ENCODE results near the gene RBM20.
A peak's percentile ranks its signal among the peaks of the same experiment; 100 is the strongest.
"Not testable (repeated sequence)": the region's sequence is repeated elsewhere in the genome, so short reads cannot be mapped to it uniquely, and the experiment has no call there.

Gene RBM20

DNA sequence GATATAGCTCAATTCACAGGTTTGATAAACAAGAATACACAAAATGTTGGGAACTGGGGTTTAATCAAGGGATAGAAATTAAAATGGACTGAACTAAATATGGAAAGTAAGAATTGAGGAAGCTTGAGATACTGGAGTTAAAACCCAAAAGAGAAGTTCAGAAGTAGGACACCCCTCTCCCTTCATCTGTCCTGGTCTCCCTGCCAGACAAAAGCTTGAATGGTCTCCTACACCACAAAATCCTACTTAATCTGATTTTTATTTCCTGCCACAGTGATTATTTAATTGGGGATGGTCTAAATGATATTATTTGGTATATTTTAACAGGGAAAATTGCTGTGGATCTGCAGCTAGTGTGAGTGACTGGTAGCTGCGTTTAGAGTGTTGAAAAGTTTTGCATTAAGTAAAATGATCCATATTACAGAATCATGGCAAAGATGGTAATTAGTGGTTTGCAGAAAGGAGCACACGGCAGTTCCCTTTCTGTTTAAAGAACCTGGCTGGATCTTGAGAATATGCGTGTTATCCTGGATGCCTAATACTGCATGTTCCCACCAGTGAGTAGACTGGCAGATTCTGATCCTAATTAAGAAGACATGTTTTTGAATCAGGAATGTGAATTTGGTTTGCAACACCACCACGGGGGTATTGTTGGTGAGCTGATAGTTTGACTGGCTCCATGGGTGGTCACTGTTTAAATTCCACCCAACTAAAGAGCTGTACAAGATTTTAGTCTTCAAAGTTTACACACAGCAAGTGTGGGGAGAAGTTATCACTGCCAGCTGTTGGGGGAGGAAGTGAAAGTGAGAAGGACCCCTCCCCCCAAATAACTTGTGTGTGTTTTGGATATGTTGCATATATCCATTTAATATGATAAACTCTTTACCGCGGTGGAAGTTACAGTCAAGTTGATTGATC, 5.5 kb downstream of the RBM20 start:
- DNase-seq = no peak

DNA sequence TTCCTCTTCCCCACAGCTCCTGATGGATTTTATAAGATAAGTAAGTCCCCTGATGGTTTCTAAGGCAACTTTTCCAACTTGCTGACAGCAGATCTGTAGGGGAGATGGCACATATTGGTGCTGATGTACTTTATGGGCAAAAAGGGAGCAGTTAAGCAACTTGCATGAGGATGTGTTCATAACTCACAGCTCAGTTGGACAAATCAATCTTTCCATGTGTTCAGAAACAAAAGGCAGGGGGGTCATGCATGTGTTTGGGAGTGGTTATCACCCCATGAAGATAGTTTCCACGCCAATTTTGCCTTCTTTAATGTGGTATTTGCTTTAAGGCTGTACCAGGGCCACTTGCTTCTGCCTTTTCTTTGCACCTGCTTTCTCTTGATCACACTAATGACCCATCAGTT, 6.1 kb downstream of the RBM20 start:
- DNase-seq = no peak

DNA sequence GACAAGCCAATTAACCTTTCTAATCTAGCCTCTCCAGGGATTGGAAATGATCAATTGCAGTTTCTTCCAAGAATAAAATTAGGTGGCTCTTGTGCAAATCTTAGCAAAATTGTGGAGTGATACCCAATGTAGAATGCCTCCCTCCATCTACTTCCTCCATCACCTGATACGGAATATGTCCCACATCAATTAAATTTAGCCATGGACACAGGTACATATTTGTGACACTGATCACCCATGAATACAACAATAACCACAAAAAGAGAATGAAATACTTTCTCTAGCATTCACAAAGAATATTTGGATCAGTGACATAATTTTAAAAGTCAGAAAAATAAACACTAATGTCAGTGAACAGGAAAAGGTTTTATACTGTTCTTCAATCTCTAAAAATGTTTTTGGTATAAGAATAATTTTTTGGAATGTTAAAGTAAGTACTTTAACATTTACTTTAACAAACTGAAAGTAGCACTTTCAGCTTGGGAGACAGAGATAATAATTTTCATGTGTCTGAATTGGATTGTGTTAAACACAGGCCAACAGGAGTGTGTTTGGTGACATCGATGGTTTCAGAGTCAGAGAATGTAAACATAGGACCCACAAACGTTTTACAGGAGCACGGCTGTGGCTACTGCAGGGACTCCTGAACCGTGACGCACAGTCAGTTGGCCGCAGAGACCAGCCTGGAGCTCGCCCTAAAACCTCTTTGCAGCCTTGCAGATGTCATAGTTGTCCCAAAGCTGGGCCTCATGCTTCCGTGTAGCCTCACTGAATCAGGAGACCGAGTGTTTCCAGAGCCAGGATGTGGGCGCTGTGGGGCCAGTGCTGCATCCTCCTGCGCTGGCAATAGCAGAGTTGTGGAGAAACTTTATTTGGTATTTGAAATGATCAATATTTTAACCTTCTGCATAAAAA, 7.2 kb downstream of the RBM20 start:
- no peak for DNase-seq

DNA sequence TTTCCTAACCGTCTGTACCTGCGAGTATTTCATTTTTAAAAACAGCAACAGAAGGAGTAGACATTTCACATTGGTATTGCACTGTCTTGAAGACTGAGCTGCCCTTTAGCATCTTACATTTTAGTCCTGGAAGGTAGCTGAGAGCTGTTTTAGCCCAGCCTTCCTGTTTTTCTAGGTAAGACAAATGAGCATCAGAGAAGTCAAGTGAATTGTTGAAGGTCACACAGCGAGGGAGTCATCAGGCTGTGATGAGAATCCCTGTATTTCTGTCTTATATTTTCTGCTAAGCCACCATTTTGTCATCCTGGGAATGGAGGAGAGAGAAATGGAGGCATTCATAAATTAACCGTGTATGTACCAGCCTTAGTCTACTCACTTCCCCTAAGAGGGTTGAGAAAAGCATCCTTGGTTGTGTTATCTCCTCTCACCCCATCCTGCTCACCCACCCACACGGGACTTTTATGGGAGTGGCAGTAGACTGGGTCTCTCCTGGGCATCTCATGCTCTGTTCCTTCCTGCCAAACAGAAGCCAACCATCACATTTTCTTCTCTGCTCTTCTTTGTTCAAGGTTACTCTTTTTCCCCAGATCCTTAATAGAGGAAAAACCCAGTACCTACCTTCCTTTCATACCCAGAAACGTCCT, 8.5 kb downstream of the RBM20 start:
- DNase-seq = no peak

DNA sequence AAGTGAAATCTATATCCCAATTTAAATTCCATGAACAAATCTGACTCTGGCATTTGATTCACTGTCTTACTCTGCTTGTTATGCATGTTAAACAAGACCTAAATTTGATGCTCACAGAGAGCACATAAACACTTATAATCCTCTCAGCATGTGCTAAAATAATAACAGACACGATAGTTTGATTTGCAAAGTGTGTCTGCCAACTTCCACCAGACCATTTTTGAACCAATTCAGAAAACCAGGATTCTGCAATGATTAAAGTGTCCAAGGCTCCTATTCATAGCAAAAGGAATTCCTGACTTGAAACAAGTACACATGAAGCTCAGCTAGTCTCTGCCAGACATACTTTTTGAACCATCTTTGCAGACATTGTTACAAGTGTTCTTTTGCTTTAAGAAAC, 11.2 kb downstream of the RBM20 start:
- DNase-seq = no peak

DNA sequence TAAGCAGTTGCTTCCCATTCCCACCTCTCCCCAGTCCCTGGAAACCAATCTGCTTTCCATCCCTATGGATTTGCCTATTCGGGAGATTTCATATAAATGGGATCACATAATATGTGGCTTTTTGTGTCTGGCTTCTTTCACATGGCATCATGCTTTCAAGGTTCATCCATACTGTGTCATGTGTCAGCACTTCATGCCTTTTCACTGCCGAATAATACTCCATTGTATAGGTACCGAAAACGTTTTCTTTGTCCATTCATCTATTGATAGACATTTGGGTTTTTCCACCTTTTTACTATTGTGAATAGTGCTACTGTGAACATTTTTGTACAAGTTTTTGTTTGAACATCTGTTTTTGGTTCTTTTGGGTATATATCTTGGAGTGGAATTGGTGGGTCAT, 12.5 kb downstream of the RBM20 start:
- no peak for DNase-seq

DNA sequence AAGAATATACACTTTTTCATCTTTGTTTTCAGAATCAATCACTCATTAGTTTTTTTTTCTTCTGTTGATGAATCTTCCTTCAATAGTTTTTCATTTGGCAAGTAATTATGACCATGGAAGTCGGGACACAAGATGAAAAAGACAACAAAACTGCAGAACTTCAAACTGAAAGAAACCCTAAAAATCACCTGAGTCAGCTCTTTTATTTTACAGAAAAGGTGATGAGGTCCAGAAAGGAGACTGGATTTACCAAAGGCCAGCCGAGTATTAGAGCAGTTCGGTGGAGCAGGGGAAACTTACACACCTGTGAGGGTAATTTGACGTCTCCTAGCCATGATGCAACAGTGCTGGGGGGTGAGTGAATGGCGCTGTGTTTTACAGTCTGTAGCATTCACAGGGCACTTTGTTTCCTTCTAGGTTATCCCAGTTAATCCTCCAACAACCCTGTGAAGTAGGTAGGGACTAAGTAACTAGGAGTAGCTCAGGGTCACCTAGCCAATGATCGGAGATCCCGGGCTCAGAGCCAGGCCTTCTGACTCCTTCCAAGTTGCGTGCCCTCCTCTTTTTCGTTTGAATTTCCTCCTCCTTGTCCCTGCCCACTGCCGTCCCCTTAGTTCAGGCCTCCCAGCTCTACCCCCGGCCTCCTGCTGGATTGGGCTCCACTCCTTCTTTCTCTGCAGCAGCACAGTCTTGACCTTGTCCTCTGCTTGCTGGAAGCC, 14.0 kb downstream of the RBM20 start:
- no peak for DNase-seq

DNA sequence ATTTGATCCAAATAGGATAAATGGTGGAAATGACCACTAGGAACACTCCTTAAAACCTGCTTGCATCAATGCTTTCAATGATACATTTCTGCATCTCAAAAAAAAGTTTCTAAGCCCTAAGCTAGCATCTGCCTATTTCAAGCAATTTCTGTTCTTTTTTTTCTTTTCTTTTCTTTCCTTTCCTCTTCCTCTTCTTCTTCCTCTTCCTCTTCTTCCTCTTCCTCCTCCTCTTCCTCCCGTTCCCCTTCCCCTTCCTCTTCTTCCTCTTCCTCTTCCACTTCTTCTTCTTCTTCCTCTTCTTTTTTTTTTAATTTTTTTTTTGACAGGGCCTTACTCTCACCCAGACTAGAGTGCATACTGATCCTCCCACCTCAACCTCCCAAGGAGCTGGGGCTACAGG, 15.4 kb downstream of the RBM20 start:
- DNase-seq = no peak

DNA sequence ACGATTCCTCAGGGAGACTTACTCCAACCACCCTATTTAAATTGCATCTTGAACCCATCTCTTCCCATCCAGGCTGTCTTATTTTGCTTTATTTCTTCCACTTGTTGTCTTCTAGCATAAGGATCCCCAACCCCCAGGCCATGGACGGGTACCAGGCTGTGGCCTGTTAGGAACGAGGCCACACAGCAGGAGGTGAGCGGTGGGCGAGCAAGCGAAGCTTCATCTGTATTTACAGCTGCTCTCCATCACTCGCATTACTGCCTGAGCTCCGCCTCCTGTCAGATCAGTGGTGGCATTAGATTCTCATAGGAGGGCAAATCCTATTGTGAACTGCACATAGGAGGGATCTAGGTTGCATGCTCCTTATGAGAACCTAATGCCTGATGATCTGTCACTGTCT, 16.2 kb downstream of the RBM20 start:
- DNase-seq = not testable (repeated sequence)

DNA sequence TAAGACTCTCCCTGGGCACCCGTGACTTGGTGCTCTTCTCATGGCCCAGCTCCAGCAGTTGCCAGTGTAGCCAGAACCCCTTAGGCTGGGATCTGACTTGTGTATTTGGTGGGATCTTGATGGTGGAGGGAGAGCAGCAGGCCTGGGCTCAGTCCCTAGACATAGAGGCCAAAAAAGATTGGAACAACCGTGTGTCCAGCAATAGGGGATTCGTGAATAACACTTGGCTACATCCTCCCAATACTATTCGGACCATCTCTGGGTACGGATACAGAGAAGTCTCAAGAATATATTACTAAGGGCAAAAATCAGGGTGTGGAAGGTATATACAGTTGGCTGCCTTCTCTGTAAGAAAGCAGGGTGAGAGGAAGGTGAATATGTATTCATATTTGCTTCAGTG, 17.2 kb downstream of the RBM20 start:
- DNase-seq = no peak

DNA sequence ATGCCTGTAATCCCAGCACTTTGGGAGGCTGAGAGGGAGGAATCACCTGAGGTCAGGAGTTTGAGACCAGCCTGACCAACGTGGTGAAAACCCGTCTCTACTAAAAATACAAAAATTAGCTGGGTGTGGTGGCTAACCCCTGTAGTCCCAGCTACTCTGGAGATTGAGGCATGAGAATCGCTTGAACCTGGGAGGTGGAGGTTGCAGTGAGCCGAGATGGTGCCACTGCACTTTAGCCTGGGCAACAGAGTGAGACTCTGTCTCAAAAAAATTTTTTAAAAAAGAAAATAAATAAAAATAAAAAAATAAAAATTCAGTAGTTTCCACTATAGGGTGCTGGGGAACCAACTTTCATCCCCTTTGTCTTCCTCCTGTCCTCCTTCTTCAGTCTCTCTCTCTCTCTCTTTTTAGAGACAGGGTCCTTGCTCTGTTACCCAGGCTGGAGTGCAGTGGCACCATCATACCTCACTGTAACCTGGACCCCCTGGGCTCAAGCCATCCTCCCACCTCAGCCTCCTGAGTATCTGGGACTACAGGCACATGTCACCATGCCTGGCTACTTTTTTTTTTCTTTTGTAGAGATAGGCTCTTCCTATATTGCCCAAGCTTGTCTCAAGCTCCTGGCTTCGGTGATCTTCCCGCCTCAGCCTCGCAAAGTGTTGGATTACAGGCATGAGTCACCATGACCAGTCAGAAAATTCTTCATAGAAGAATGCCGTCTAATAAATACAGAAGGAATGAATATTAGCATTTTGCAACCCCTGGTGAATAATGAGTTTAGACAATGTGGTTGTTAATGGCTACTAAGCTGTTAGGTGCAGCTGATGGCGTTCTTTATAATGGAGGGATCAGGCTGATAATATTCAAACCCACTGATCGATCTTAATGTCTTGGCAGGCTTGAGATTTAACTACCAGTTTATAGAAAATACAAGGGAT, 20.6 kb downstream of the RBM20 start:
- peak; percentile 76 to 80 for DNase-seq

DNA sequence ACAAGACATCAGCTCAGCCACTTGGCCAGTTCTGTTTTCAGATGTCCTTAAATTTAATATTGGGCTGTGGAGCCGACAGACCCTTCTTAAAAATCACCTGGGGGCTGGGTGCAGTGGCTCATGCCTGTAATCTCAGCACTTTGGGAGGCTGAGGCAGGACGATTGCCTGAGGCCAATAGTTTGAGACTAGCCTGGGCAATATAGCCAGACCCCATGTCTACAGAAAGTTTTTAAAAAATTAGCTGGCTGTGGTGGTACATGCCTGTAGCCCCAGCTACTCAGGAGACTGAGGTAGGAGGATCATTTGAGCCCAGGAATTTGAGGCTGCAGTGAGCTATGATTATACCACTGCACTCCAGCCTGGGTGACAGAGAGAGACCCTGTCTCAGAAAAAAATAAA, 22.1 kb downstream of the RBM20 start:
- not testable (repeated sequence) for DNase-seq

DNA sequence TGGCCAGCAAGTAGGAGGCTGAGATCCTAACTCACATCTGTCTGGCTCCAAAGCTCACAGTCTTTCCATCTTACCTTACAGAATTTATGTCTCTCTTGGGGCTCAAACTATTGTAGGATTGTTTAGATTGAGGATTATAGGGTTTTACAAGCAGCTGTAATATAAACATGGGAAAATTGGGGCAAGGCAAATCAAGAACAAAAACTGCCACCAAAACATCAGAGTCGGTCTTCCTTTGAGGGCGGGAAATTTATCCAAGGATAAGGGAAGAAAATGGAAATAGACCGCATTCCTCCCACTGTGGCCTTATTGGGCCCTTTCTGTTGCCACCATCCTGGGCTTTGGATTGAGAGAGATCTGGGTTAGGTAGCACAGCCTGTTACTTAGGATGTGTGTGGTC, 22.5 kb downstream of the RBM20 start:
- no peak for DNase-seq

DNA sequence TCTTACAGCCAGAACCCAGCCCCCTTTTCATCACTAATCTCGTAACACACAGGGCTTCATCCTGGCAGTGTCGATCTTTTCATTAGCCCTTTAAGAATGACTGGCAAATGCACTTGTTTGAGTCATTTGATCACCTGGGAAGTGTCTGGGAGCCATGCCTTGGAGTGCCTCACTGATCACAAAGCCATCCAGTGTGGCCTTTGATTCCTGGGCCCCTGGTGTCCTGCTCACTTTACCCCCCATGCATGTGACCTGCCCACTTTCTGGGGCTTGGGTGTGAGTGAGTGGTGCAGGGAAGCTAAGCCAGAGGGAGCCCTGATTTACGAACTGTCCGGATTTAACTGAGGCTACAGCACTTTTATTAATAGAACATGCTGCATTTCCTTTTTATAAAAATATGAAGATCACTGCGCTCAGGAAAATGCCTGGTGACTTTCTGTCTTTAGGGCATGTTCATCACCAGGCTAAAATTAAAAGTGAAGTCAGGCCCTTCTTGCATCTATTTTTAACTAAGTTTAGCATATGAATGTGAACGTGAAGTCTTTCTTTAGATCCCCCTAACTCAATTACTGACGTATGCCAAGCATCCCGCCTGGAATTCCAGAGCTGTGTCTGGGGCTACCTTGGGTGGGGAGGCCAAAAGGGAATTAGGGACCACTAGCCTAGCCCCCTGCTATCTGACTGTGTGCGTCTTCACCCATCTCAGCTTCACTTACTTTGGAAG, 23.6 kb downstream of the RBM20 start:
- no peak for DNase-seq

DNA sequence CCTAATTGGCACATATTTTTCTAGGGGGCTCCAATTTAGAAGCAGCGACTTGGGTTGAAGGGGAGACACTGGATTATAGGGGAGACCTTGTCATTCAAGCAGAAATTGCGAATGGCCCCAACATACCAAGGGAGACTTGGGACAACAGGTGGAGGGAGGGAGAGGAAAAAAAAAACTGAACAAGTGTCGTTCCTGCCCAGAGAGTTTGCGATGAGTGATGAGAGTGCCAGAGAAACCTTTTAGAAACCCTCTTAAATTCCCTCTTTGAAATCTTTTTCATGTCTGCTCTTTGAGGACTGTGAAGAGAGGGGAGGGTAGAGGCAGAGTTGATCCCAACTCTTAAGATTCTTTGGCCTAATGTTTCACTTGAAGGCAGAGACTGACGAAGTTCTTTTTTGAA, 24.3 kb downstream of the RBM20 start:
- no peak for DNase-seq

DNA sequence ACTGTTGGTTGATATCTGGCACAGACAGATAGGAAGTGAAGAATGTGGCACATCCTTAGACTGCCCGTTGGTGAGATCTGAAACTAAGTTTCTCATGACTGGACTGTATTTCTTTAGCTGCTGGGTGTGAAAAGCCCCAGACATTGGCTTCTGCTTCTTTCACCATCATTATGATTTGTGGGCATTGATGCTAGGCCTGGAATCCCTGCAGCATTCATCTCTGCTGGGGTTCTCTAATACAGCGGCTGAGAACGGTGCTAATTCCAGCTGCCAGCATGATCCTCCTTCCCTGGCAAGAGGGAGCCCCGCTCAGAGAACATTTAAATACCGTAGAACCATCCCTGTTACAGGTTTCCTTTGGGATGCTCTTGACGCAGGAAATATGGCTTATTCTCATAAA, 26.2 kb downstream of the RBM20 start:
- no peak for DNase-seq

DNA sequence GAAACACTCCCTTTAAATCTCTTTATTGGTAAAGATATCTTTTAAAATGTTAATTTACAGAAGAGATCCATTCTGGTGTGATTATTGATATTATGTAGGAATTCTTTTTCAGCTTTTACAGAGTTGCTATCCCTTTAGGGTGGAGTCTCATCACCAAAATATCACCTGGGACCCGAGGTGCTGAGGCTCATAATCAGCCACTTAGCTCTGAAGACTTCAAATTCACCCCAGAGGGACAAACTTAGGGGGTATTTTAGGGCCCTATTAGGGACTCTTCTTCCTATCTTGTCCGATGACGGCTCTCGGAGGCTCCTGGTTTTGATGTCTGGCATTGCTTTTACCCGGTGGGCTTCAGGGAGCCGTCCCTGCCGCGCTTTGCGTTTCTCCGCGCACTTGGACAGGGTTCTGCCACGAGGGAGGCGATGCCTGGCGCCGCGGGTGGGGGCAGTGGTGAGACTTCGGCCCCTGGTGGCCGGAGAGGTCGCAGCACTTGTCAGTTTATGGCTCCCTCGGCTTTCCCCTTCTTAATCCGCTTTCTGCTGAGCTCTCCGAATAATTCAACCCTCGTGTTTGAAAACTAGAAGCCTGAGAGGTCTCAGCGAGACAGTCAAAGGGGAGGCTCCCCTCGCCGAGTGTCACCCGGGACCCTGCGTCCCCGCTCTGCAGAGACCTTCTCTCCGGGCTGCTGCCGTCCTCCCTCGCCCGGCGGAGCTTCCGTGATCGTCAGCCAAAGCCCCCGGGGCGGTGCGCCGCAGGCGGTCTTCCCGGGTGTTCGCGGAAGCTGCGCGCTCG, 27.8 kb downstream of the RBM20 start:
- peak; percentile 35 to 79 for DNase-seq

DNA sequence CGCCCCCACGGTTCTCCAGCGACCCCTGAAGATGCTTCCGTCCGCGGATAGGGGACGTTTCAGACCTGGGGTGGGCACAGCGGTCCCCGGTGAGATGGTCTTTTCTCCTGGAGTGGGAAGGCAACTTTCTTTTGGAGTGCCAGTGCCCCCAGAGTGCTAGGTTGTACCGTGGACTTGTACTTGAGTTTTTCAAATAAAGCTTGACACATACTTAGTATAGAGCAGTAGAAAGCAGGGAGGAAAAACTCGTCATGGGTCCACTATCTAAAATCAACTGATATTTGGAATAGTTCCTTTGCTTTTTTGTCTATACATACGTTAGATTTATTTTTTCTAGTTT, 28.4 kb downstream of the RBM20 start:
- DNase-seq = no peak

DNA sequence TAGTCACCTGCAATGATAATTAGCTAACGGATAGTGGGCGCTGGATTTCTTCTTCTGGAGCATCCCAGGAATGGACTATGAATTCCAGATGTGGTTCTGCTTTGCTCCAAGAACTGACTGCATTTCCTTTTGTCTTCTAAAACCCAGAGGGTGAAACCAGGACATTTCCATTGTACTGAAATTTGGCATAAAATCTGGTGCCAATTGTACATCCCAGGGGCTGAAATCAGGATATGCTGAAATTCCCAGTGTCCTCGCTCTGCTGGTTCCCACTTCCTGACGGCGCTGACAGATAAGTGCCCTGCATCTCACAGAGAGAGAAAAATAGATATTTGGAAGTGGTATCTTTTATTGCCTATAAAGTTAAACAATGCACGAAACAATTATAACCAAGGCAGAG, 31.9 kb downstream of the RBM20 start:
- DNase-seq = no peak

Measured in SW 1271 (cell line).